ENCODE data around the gene BCL3.

- TF ChIP-seq, protein P1, sequence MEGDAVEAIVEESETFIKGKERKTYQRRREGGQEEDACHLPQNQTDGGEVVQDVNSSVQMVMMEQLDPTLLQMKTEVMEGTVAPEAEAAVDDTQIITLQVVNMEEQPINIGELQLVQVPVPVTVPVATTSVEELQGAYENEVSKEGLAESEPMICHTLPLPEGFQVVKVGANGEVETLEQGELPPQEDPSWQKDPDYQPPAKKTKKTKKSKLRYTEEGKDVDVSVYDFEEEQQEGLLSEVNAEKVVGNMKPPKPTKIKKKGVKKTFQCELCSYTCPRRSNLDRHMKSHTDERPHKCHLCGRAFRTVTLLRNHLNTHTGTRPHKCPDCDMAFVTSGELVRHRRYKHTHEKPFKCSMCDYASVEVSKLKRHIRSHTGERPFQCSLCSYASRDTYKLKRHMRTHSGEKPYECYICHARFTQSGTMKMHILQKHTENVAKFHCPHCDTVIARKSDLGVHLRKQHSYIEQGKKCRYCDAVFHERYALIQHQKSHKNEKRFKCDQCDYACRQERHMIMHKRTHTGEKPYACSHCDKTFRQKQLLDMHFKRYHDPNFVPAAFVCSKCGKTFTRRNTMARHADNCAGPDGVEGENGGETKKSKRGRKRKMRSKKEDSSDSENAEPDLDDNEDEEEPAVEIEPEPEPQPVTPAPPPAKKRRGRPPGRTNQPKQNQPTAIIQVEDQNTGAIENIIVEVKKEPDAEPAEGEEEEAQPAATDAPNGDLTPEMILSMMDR (IDR thresholded peaks at IDR 0.05; ENCODE audit: low read length): no peak
- TF ChIP-seq EZH2 (IDR thresholded peaks at IDR 0.05; ENCODE audit: borderline replicate concordance, low read length): no peak
Measured at GRCh38 chr19:44707794-44708193, 40.7 kb upstream of the BCL3 start.
